ENCODE measurements around the gene FOXL1.

FOXL1 gene

GRCh38 chr16:86568677-86569623 is 9.4 kb upstream of the FOXL1 start:
- DNase-seq = no peak

- DNase-seq = no peak
Measured at GRCh38 chr16:86569701-86570447, 8.5 kb upstream of the FOXL1 start.

GRCh38 chr16:86570558-86571529 is 7.5 kb upstream of the FOXL1 start:
- DNase-seq = no peak

- DNase-seq = no peak
Measured at GRCh38 chr16:86571530-86571915, 6.8 kb upstream of the FOXL1 start.

GRCh38 chr16:86572041-86572521 is 6.3 kb upstream of the FOXL1 start:
- DNase-seq = no peak

- DNase-seq = no peak
Measured at GRCh38 chr16:86572606-86573005, 5.7 kb upstream of the FOXL1 start.

- no peak for DNase-seq
Measured at GRCh38 chr16:86573215-86573614, 5.1 kb upstream of the FOXL1 start.

- no peak for DNase-seq
Measured at GRCh38 chr16:86573646-86574508, 4.5 kb upstream of the FOXL1 start.

GRCh38 chr16:86574646-86575045 is 3.7 kb upstream of the FOXL1 start:
- DNase-seq = no peak

GRCh38 chr16:86575095-86575685 is 3.2 kb upstream of the FOXL1 start:
- DNase-seq = no peak

- peak; percentile 70 for DNase-seq
Measured at GRCh38 chr16:86575754-86576557, 2.4 kb upstream of the FOXL1 start.

- no peak for DNase-seq
Measured at GRCh38 chr16:86576591-86577313, 1.6 kb upstream of the FOXL1 start.

- DNase-seq = no peak
Measured at GRCh38 chr16:86577314-86577971, 906 bp upstream of the FOXL1 start.

GRCh38 chr16:86578611-86579267 is 390 bp downstream of the FOXL1 start:
- no peak for DNase-seq

GRCh38 chr16:86579268-86580062 is 1.1 kb downstream of the FOXL1 start:
- no peak for DNase-seq

- DNase-seq = no peak
Measured at GRCh38 chr16:86580063-86580790, 1.9 kb downstream of the FOXL1 start.

GRCh38 chr16:86580791-86581170 is 2.4 kb downstream of the FOXL1 start:
- DNase-seq = no peak
